ENCODE measurements around the gene SCO2. TPM values are rescaled to one million over a fixed set of nuclear protein-coding genes. Genes with fewer than 3 reads are reported as not detected.

SCO2 gene
- polyA plus RNA-seq, 3 donors: 2.2 to 8.8 (median 2.3) TPM

GRCh38 chr22:50487290-50488005 is 38.0 kb downstream of the SCO2 start:
- 80 to 89% (median 83%) methylated on average over 23 of the region's 23 CpGs for WGBS, 3 donors
- no peak overlapping the region for H3K27ac ChIP-seq (ENCODE audit: low read depth, low read length)

GRCh38 chr22:50486561-50487289 is 38.7 kb downstream of the SCO2 start, which contains the start of gene MIOX:
MIOX (plus strand) TSS chr22:50486859; CDS start chr22:50486898, 39 bp downstream.
- no peak within 1 kb of the TSS for H3K27ac ChIP-seq (ENCODE audit: low read depth, low read length)
- WGBS, 3 donors: 69 to 73% (median 71%) methylated on average over 23 of the region's 23 CpGs

- 39 to 66% (median 63%) methylated on average over 27 to 29 of the region's 29 CpGs for WGBS, 3 donors
Measured at GRCh38 chr22:50485221-50486131, 39.9 kb downstream of the SCO2 start.

GRCh38 chr22:50483977-50484853 is 41.2 kb downstream of the SCO2 start:
- H3K27ac ChIP-seq (ENCODE audit: low read depth, low read length): no peak overlapping the region
- WGBS, 3 donors: 47 to 87% (median 83%) methylated on average over 30 to 31 of the region's 31 CpGs

More at GRCh38 chr22:50485221-50486131, 39.9 kb downstream of the SCO2 start:
- H3K27ac ChIP-seq (ENCODE audit: low read depth, low read length): no peak overlapping the region

GRCh38 chr22:50483556-50483955 is 41.8 kb downstream of the SCO2 start:
- H3K27ac ChIP-seq (ENCODE audit: low read depth, low read length): no peak overlapping the region
- 53 to 92% (median 87%) methylated on average over 6 to 8 of the region's 8 CpGs for WGBS, 3 donors

- H3K27ac ChIP-seq (ENCODE audit: low read depth, low read length): no peak overlapping the region
- WGBS, 3 donors: 33 to 83% (median 80%) methylated on average over 10 of the region's 10 CpGs
Measured at GRCh38 chr22:50483106-50483505, 42.3 kb downstream of the SCO2 start.

GRCh38 chr22:50482107-50483074 is 43.0 kb downstream of the SCO2 start:
- no peak overlapping the region for H3K27ac ChIP-seq (ENCODE audit: low read depth, low read length)
- WGBS, 3 donors: 41 to 60% (median 58%) methylated on average over 33 to 35 of the region's 35 CpGs

- WGBS, 3 donors: 2 to 3% (median 2%) methylated on average over 39 to 70 of the region's 70 CpGs
- no peak within 1 kb of the TSS for H3K27ac ChIP-seq (ENCODE audit: low read depth, low read length)
Measured at GRCh38 chr22:50481440-50482106, 43.8 kb downstream of the SCO2 start, which contains the start of gene ADM2. ADM2 (plus strand) TSS chr22:50481543; CDS start chr22:50481848, 305 bp downstream.

- no peak overlapping the region for H3K27ac ChIP-seq (ENCODE audit: low read depth, low read length)
- WGBS, 3 donors: 2 to 9% (median 3%) methylated on average over 35 to 45 of the region's 45 CpGs
Measured at GRCh38 chr22:50481045-50481439, 44.4 kb downstream of the SCO2 start.

- 60 to 70% (median 64%) methylated on average over 11 of the region's 11 CpGs for WGBS, 3 donors
- H3K27ac ChIP-seq (ENCODE audit: low read depth, low read length): no peak overlapping the region
Measured at GRCh38 chr22:50479721-50480120, 45.7 kb downstream of the SCO2 start.

- H3K27ac ChIP-seq (ENCODE audit: low read depth, low read length): no peak overlapping the region
- 92 to 94% (median 94%) methylated on average over 12 of the region's 12 CpGs for WGBS, 3 donors
Measured at GRCh38 chr22:50477923-50478322, 47.5 kb downstream of the SCO2 start.

- WGBS, 3 donors: 75 to 80% (median 79%) methylated on average over 7 of the region's 7 CpGs
- no peak overlapping the region for H3K27ac ChIP-seq (ENCODE audit: low read depth, low read length)
Measured at GRCh38 chr22:50476868-50477267, 48.5 kb downstream of the SCO2 start.

GRCh38 chr22:50475652-50476002 is 49.8 kb downstream of the SCO2 start:
- WGBS, 3 donors: 85 to 92% (median 89%) methylated on average over 6 of the region's 6 CpGs
- H3K27ac ChIP-seq (ENCODE audit: low read depth, low read length): no peak overlapping the region

- no peak within 1 kb of the TSS for H3K27ac ChIP-seq (ENCODE audit: low read depth, low read length)
- 1 to 3% (median 2%) methylated on average over 50 to 97 of the region's 97 CpGs for WGBS, 3 donors
Measured at GRCh38 chr22:50474710-50475651, 50.4 kb downstream of the SCO2 start, which contains the start of gene SBF1. SBF1 (minus strand) TSS chr22:50475035; CDS start chr22:50474840, 195 bp downstream.

All from adipose tissue (tissue), 3 donors.